Mammary epithelial cell (primary cell): ENCODE measurements around the gene IGLL1.
"Not testable (repeated sequence)": the region's sequence is repeated elsewhere in the genome, so short reads cannot be mapped to it uniquely, and the experiment has no call there.

ENCODE experiments used
- EZH2 ChIP-seq: IDR thresholded peaks from 2 replicates; pipeline ENCODE4 v1.6.1; 2012; ENCODE audit warnings: low read length, inconsistent platforms, borderline replicate concordance
- TF ChIP-seq, protein P1 (sequence below), 2 donors: IDR thresholded peaks in 1 of 2; conservative IDR thresholded peaks in 1 of 2; 2 replicates each; pipeline ENCODE4 v1.5.1; 2011 to 2012; ENCODE audit warnings: inconsistent platforms in 2 of 2, low read length in 2 of 2, mild to moderate bottlenecking in 2 of 2, control low read depth in 1 of 2, low read depth in 1 of 2; ENCODE audit not compliant: insufficient read depth in 1 of 2; ENCODE audit errors: extremely low read depth in 1 of 2

DNA sequence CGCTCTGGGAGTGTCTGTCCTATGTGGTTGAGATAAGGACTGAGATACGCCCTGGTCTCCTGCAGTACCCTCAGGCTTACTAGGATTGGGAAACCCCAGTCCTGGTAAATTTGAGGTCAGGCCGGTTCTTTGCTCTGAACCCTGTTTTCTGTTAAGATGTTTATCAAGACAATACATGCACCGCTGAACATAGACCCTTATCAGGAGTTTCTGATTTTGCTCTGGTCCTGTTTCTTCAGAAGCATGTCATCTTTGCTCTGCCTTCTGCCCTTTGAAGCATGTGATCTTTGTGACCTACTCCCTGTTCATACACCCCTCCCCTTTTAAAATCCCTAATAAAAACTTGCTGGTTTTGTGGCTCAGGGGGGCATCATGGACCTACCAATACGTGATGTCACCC, 32.7 kb downstream of the IGLL1 start:
- not testable (repeated sequence) for TF ChIP-seq EZH2
- TF ChIP-seq, protein P1, sequence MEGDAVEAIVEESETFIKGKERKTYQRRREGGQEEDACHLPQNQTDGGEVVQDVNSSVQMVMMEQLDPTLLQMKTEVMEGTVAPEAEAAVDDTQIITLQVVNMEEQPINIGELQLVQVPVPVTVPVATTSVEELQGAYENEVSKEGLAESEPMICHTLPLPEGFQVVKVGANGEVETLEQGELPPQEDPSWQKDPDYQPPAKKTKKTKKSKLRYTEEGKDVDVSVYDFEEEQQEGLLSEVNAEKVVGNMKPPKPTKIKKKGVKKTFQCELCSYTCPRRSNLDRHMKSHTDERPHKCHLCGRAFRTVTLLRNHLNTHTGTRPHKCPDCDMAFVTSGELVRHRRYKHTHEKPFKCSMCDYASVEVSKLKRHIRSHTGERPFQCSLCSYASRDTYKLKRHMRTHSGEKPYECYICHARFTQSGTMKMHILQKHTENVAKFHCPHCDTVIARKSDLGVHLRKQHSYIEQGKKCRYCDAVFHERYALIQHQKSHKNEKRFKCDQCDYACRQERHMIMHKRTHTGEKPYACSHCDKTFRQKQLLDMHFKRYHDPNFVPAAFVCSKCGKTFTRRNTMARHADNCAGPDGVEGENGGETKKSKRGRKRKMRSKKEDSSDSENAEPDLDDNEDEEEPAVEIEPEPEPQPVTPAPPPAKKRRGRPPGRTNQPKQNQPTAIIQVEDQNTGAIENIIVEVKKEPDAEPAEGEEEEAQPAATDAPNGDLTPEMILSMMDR (conservative IDR thresholded peaks at IDR 0.05 in 1 of 2, IDR thresholded peaks at IDR 0.05 in 1 of 2; ENCODE audit: extremely low read depth in 1 of 2, insufficient read depth in 1 of 2, low read depth in 1 of 2, low read length in 2 of 2), result not testable (repeated sequence)
